Hepatocyte (in vitro differentiated cells): ENCODE results near the gene LRRC32.

Experiments used
- CTCF ChIP-seq: fragments of 200-600 bp; sonication (generic); IDR thresholded peaks from 2 replicates; pipeline ENCODE4 v1.5.1; 2016; ENCODE audit warnings: antibody characterized with exemption, mild to moderate bottlenecking; ENCODE audit not compliant: poor library complexity
- EZH2 ChIP-seq: fragments of 200-600 bp; sonication (generic); IDR thresholded peaks from 2 replicates; pipeline ENCODE4 v1.6.1; 2016; ENCODE audit warnings: antibody characterized with exemption, mild to moderate bottlenecking, borderline replicate concordance
- EZH2phosphoT487 ChIP-seq: fragments of 200-600 bp; sonication (generic); IDR thresholded peaks from one replicate; pipeline ENCODE4 v1.6.1; 2018; ENCODE audit warnings: antibody characterized with exemption, mild to moderate bottlenecking, low read depth, moderate library complexity; ENCODE audit not compliant: unreplicated experiment, severe bottlenecking

- no peak for TF ChIP-seq CTCF
- no peak for TF ChIP-seq EZH2phosphoT487
- TF ChIP-seq EZH2: no peak
Observed at GRCh38 chr11:76708972-76709660, 38.6 kb upstream of the LRRC32 start.
